Activated CD4-positive, alpha-beta T cell treated with anti-CD3 and anti-CD28 coated beads, Interleukin-2, amount 10 ng/mL, durations not matched to agents 7 days and 5 days (primary cell): ENCODE data around the gene NXPH4. TPM values are rescaled to one million over a fixed set of nuclear protein-coding genes. Genes with fewer than 3 reads are reported as not detected.

ENCODE experiments used
- CTCF ChIA-PET: fragments of 350-600 bp; sonication (Branson Sonifier 250); formaldehyde crosslinking; loops from one replicate; lab custom pipeline; 2021; ENCODE audit warnings: antibody characterized with exemption; lab: Charles Lee
- POLR2A ChIA-PET: fragments of 350-600 bp; sonication (Branson Sonifier 250); formaldehyde crosslinking; loops from one replicate; lab custom pipeline; 2021; ENCODE audit warnings: antibody characterized with exemption; lab: Charles Lee
- DNase-seq: peaks from one replicate; pipeline ENCODE4 v3.0.0-alpha.2; 2020
- H3K27ac Mint-ChIP-seq: one replicate; pipeline ENCODE4 v1.8.0; 2021; ENCODE audit warnings: mild to moderate bottlenecking, moderate library complexity, mixed read lengths
- H3K27me3 Mint-ChIP-seq: one replicate; pipeline ENCODE4 v1.8.0; 2021; ENCODE audit warnings: mixed read lengths
- H3K36me3 Mint-ChIP-seq: one replicate; pipeline ENCODE4 v1.8.0; 2021; ENCODE audit warnings: low read depth, mixed read lengths
- H3K4me1 Mint-ChIP-seq: one replicate; pipeline ENCODE4 v1.8.0; 2021; ENCODE audit warnings: mixed read lengths
- H3K4me3 Mint-ChIP-seq: one replicate; pipeline ENCODE4 v1.8.0; 2021; ENCODE audit warnings: mild to moderate bottlenecking, moderate library complexity, mixed read lengths
- H3K9me3 Mint-ChIP-seq: one replicate; pipeline ENCODE4 v1.8.0; 2021; ENCODE audit warnings: mixed read lengths
- total RNA-seq, 2 experiments: library from RNA; stranded (reverse); gene quantifications; one replicate each; pipeline ENCODE4 v1.2.3, GENCODE V29; 2021

The NXPH4 gene
- total RNA-seq, 2 experiments from 2014 or later: 0.29 to 0.32 TPM

- ChIA-PET CTCF (interaction anchor here (0.8 to 10.9 kb wide), 5 partner anchors 9 to 254 kb away, joined by 3 to 332 read pairs (median 3); partner anchors contain the start of gene STAC3), POLR2A (interaction anchor here (0.6 kb wide), 1 partner anchor 43 kb away, joined by 4 read pairs; no protein-coding TSS in a partner anchor)
- Mint-ChIP-seq H3K4me3 (peak overlapping the region; percentile 51), H3K9me3 (no peaks in the 10 kb centered on the region), H3K27ac (peak overlapping the region; percentile 65), H3K27me3 (peaks cover 65% of the 10 kb centered on the region), H3K36me3 (peaks cover 4% of the 10 kb centered on the region), H3K4me1 (peaks cover 60% of the 10 kb centered on the region)
- peak; percentile 64 for DNase-seq
Measured at GRCh38 chr12:57224973-57225679, 8.5 kb downstream of the NXPH4 start.

GRCh38 chr12:57225680-57226210, 9.2 kb downstream of the NXPH4 start:
- ChIA-PET POLR2A (no interaction called here), CTCF (interaction anchor here (1.2 to 10.9 kb wide), 5 partner anchors 12 to 253 kb away, joined by 3 to 332 read pairs (median 4); partner anchors contain the start of genes GLI1 and STAC3)
- Mint-ChIP-seq H3K9me3 (no peaks in the 10 kb centered on the region), H3K27me3 (peaks cover 61% of the 10 kb centered on the region), H3K36me3 (peaks cover 10% of the 10 kb centered on the region), H3K4me3 (peak overlapping the region; percentile 51), H3K4me1 (peaks cover 67% of the 10 kb centered on the region), H3K27ac (peak overlapping the region; percentile 65)
- DNase-seq: no peak

GRCh38 chr12:57226588-57227314, 10.2 kb downstream of the NXPH4 start:
- no peaks in the 10 kb centered on the region for H3K9me3 Mint-ChIP-seq
- no peak for DNase-seq
- POLR2A ChIA-PET: no interaction called here
- peaks cover 13% of the 10 kb centered on the region for H3K36me3 Mint-ChIP-seq
- no peak overlapping the region for H3K27ac Mint-ChIP-seq
- H3K27me3 Mint-ChIP-seq: peaks cover 51% of the 10 kb centered on the region
- no peak overlapping the region for H3K4me3 Mint-ChIP-seq
- CTCF ChIA-PET: interaction anchor here (1.2 to 10.9 kb wide), 5 partner anchors 13 to 252 kb away, joined by 3 to 332 read pairs (median 4); partner anchors contain the start of genes GLI1 and STAC3
- peaks cover 70% of the 10 kb centered on the region for H3K4me1 Mint-ChIP-seq

- peaks cover 74% of the 10 kb centered on the region for H3K4me1 Mint-ChIP-seq
- ChIA-PET CTCF (interaction anchor here (1.4 to 10.9 kb wide), 3 partner anchors 14 to 231 kb away, joined by 4 to 332 read pairs (median 61); partner anchors contain the start of genes GLI1 and STAC3), POLR2A (no interaction called here)
- H3K27me3 Mint-ChIP-seq: peaks cover 44% of the 10 kb centered on the region
- DNase-seq: no peak
- peaks cover 19% of the 10 kb centered on the region for H3K36me3 Mint-ChIP-seq
- H3K27ac Mint-ChIP-seq: no peak overlapping the region
- H3K4me3 Mint-ChIP-seq: no peak overlapping the region
- H3K9me3 Mint-ChIP-seq: no peaks in the 10 kb centered on the region
Measured at GRCh38 chr12:57227315-57228115, 10.9 kb downstream of the NXPH4 start.

- Mint-ChIP-seq H3K4me3 (peak overlapping the region; percentile 97), H3K27ac (peak overlapping the region; percentile 96), H3K27me3 (peaks cover 29% of the 10 kb centered on the region), H3K4me1 (peaks cover 64% of the 10 kb centered on the region), H3K36me3 (peaks cover 34% of the 10 kb centered on the region), H3K9me3 (no peaks in the 10 kb centered on the region)
- CTCF ChIA-PET: interaction anchor here (1.1 to 10.9 kb wide), 7 partner anchors 11 to 225 kb away, joined by 3 to 332 read pairs (median 10); partner anchors contain the start of genes INHBE, STAC3 and STAT6
- DNase-seq: peak; percentile 36
- POLR2A ChIA-PET: interaction anchor here (0.8 to 1.3 kb wide), 2 partner anchors 9 to 14 kb away, joined by 3 to 9 read pairs; no protein-coding TSS in a partner anchor
Measured at GRCh38 chr12:57229046-57229633, 12.5 kb downstream of the NXPH4 start.

DNA sequence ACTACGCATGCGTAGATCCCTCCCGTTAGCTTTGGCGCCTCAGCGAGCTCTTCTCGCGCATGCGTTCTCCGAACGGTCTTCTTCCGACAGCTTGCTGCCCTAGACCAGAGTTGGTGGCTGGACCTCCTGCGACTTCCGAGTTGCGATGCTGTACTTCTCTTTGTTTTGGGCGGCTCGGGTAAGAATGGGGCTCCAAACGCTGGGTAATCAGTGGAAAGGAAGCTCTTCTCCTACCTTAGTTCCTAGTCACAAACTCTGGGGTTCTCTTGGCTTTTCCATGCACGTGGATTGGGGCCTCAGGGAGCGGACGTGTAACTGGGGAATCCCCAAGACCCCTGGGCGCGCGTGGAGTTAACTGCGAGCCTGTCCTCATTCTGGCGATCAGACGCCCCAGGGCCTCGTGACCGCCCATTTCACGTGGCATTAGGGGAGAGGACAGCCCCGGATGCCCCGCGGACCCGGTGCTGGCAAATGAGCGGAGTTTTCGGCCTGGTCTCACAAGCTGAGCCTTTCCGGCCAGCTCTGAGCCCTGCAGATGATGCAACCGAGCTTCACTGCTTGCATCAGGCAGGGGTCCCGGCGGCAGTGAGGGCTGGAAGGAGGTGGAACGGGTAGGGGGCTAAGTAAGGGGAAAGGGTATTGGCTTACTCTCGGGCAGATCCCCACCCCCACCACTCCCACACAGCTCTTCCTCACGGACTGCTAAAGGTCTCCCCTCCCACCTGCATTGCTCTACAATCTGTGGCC, 13.2 kb downstream of the NXPH4 start, which contains the start of gene SHMT2:
SHMT2 (plus strand) TSS at position 78 of the 747 bp plus-strand sequence; CDS start at position 146, 68 bp downstream.
- H3K4me3 Mint-ChIP-seq: peak within 1 kb of the TSS; percentile 97
- peaks cover 25% of the 10 kb centered on the region for H3K27me3 Mint-ChIP-seq
- POLR2A ChIA-PET: interaction anchor here (0.8 to 1.3 kb wide), 2 partner anchors 8 to 13 kb away, joined by 3 to 9 read pairs; no protein-coding TSS in a partner anchor
- no peaks in the 10 kb centered on the region for H3K9me3 Mint-ChIP-seq
- H3K36me3 Mint-ChIP-seq: peaks cover 40% of the 10 kb centered on the region
- DNase-seq: peak; percentile 96
- peaks cover 68% of the 10 kb centered on the region for H3K4me1 Mint-ChIP-seq
- peak within 1 kb of the TSS; percentile 96 for H3K27ac Mint-ChIP-seq
- CTCF ChIA-PET: interaction anchor here (1.1 to 10.9 kb wide), 7 partner anchors 11 to 224 kb away, joined by 3 to 332 read pairs (median 10); partner anchors contain the start of genes INHBE, STAC3 and STAT6

DNA sequence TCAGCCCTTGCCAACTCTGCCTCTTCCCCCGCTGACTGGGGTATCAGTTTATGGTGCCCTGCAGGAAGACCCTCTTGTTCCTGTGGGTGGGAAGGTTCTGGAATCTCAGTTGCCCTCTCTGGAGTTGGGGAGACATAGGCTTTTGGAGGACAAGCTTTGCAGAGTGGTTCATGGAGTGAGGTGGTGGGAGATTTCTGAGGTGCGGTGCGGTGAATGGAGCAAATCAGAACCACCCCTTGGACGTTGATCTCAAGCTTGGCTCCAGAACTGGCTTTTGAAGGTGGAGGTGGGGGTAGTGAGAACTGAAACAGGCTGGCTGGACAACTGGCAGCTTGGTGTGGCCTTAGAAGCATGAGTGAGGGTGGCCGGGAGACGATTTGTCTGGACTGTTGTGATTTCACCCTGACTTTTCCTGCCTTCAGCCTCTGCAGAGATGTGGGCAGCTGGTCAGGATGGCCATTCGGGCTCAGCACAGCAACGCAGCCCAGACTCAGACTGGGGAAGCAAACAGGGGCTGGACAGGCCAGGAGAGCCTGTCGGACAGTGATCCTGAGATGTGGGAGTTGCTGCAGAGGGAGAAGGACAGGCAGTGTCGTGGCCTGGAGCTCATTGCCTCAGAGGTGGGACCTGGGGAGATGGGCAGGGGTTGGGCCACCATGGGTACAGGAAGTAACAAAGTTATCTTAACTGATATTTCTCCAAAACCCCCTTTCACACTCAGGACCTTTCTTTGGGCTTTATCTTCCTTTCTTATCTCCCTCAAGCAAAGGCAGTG, 14.0 kb downstream of the NXPH4 start:
- H3K4me1 Mint-ChIP-seq: peaks cover 67% of the 10 kb centered on the region
- ChIA-PET CTCF (interaction anchor here (2.3 to 10.9 kb wide), 4 partner anchors 12 to 223 kb away, joined by 10 to 332 read pairs (median 35); partner anchors contain the start of genes INHBE and STAC3), POLR2A (interaction anchor here (0.6 kb wide), 1 partner anchor 12 kb away, joined by 5 read pairs; no protein-coding TSS in a partner anchor)
- peak overlapping the region; percentile 97 for H3K4me3 Mint-ChIP-seq
- H3K27ac Mint-ChIP-seq: peak overlapping the region; percentile 96
- peaks cover 44% of the 10 kb centered on the region for H3K36me3 Mint-ChIP-seq
- no peak for DNase-seq
- H3K27me3 Mint-ChIP-seq: peaks cover 20% of the 10 kb centered on the region
- H3K9me3 Mint-ChIP-seq: no peaks in the 10 kb centered on the region

GRCh38 chr12:57231276-57232021, 14.9 kb downstream of the NXPH4 start:
- no peaks in the 10 kb centered on the region for H3K9me3 Mint-ChIP-seq
- no peak for DNase-seq
- POLR2A ChIA-PET: no interaction called here
- peaks cover 44% of the 10 kb centered on the region for H3K36me3 Mint-ChIP-seq
- H3K27me3 Mint-ChIP-seq: peaks cover 12% of the 10 kb centered on the region
- no peak overlapping the region for H3K27ac Mint-ChIP-seq
- peaks cover 65% of the 10 kb centered on the region for H3K4me1 Mint-ChIP-seq
- CTCF ChIA-PET: interaction anchor here (0.6 to 10.9 kb wide), 4 partner anchors 10 to 119 kb away, joined by 3 to 332 read pairs (median 24); partner anchors contain the start of gene STAC3
- H3K4me3 Mint-ChIP-seq: peak overlapping the region; percentile 97

- Mint-ChIP-seq H3K4me3 (no peak overlapping the region), H3K9me3 (no peaks in the 10 kb centered on the region), H3K4me1 (peaks cover 67% of the 10 kb centered on the region), H3K36me3 (peaks cover 44% of the 10 kb centered on the region), H3K27ac (no peak overlapping the region), H3K27me3 (peaks cover 13% of the 10 kb centered on the region)
- no peak for DNase-seq
- ChIA-PET POLR2A (no interaction called here), CTCF (interaction anchor here (0.6 to 10.9 kb wide), 4 partner anchors 11 to 120 kb away, joined by 3 to 332 read pairs (median 24); partner anchors contain the start of gene STAC3)
Measured at GRCh38 chr12:57232156-57232756, 15.7 kb downstream of the NXPH4 start.
